ENCODE measurements around the gene CD7. TPM values are rescaled to one million over a fixed set of nuclear protein-coding genes. Genes with fewer than 3 reads are reported as not detected.

The CD7 gene
- total RNA-seq, 1 experiment from 2014 or later, result not detected

DNA sequence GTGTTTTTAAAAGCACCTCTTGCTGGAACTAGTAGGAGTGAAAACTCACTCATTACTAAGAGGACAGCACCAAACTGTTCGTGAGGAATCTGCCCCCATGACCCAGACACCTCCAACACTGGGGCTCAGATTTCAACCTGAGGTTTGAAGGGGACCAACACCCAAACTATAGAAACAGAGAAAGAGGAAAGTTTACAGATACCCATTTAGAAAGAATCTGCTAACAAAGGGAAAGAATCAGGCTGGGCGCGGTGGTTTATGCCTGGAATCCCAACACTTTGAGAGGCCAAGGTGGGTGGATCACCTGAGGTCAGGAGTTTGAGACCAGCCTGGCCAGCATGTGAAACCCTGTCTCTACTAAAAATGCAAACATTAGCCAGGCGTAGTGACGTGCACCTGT is 40.5 kb downstream of the CD7 start:
- Histone ChIP-seq H3K4me3 (ENCODE audit: low read depth, low read length, poor library complexity, severe bottlenecking) (no peak overlapping the region), H3K9me3 (ENCODE audit: low read depth, low read length, poor library complexity, severe bottlenecking) (no peaks in the 10 kb centered on the region), H3K27ac (ENCODE audit: low read depth, low read length, poor library complexity, severe bottlenecking) (no peak overlapping the region), H3K36me3 (ENCODE audit: insufficient read depth, low read length, poor library complexity, severe bottlenecking) (peaks cover 3% of the 10 kb centered on the region), H3K27me3 (replicated peaks; ENCODE audit: insufficient read depth, low read depth, low read length, poor library complexity) (no peaks in the 10 kb centered on the region), H3K4me1 (ENCODE audit: insufficient read depth, low read length, poor library complexity, severe bottlenecking) (peaks cover 6% of the 10 kb centered on the region)
- TF ChIP-seq, protein P1, sequence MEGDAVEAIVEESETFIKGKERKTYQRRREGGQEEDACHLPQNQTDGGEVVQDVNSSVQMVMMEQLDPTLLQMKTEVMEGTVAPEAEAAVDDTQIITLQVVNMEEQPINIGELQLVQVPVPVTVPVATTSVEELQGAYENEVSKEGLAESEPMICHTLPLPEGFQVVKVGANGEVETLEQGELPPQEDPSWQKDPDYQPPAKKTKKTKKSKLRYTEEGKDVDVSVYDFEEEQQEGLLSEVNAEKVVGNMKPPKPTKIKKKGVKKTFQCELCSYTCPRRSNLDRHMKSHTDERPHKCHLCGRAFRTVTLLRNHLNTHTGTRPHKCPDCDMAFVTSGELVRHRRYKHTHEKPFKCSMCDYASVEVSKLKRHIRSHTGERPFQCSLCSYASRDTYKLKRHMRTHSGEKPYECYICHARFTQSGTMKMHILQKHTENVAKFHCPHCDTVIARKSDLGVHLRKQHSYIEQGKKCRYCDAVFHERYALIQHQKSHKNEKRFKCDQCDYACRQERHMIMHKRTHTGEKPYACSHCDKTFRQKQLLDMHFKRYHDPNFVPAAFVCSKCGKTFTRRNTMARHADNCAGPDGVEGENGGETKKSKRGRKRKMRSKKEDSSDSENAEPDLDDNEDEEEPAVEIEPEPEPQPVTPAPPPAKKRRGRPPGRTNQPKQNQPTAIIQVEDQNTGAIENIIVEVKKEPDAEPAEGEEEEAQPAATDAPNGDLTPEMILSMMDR (conservative IDR thresholded peaks at IDR 0.05; ENCODE audit: low read depth, low read length), result no peak
- no peak for TF ChIP-seq EZH2 (IDR thresholded peaks at IDR 0.05; ENCODE audit: borderline replicate concordance, low read depth, low read length, poor library complexity, severe bottlenecking)
- no TSS peak for BruUV-seq (replicated peaks)
- intact Hi-C loops (cut with micrococcal nuclease; ENCODE audit: unreplicated experiment), result no loop called here
- ChIA-PET POLR2A (ENCODE audit: low non-redundant PET) (no interaction called here), CTCF (interaction anchor here (0.7 kb wide), 1 partner anchor 26 kb away, joined by 4 read pairs; no protein-coding TSS in a partner anchor)
- DNase-seq (ENCODE audit: low spot score), result no peak

DNA sequence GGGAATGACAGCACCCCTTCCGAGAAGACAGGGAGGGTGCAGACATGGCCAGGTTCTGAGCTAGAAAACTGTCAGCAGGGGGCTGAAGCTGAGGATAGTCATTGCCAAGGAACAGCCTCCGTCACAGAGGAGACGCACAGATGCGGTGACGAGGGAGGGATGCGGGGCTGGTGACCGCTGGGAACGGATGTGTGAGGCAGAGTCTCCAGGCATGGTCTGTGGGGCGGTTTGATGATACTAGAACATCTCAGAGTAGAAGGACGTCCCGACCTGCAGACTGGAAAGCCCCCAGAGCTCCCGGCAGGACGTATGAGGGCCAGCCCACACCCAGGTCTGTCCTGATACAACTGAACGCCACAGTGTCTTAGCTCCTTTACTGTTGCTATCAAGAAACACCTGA is 42.1 kb downstream of the CD7 start:
- TF ChIP-seq EZH2 (IDR thresholded peaks at IDR 0.05; ENCODE audit: borderline replicate concordance, low read depth, low read length, poor library complexity, severe bottlenecking), result no peak
- TF ChIP-seq, protein P1 (conservative IDR thresholded peaks at IDR 0.05; ENCODE audit: low read depth, low read length), result no peak
- no peaks in the 10 kb centered on the region for H3K27me3 ChIP-seq (replicated peaks; ENCODE audit: insufficient read depth, low read depth, low read length, poor library complexity)
- no peaks in the 10 kb centered on the region for H3K9me3 ChIP-seq (ENCODE audit: low read depth, low read length, poor library complexity, severe bottlenecking)
- ChIA-PET POLR2A (ENCODE audit: low non-redundant PET) (no interaction called here), CTCF (no interaction called here)
- no peak for DNase-seq (ENCODE audit: low spot score)
- H3K4me3 ChIP-seq (ENCODE audit: low read depth, low read length, poor library complexity, severe bottlenecking), result no peak overlapping the region
- BruUV-seq (replicated peaks), result no TSS peak
- peaks cover 10% of the 10 kb centered on the region for H3K4me1 ChIP-seq (ENCODE audit: insufficient read depth, low read length, poor library complexity, severe bottlenecking)
- H3K27ac ChIP-seq (ENCODE audit: low read depth, low read length, poor library complexity, severe bottlenecking), result no peak overlapping the region
- peaks cover 19% of the 10 kb centered on the region for H3K36me3 ChIP-seq (ENCODE audit: insufficient read depth, low read length, poor library complexity, severe bottlenecking)
- intact Hi-C loops (cut with micrococcal nuclease; ENCODE audit: unreplicated experiment), result no loop called here

DNA sequence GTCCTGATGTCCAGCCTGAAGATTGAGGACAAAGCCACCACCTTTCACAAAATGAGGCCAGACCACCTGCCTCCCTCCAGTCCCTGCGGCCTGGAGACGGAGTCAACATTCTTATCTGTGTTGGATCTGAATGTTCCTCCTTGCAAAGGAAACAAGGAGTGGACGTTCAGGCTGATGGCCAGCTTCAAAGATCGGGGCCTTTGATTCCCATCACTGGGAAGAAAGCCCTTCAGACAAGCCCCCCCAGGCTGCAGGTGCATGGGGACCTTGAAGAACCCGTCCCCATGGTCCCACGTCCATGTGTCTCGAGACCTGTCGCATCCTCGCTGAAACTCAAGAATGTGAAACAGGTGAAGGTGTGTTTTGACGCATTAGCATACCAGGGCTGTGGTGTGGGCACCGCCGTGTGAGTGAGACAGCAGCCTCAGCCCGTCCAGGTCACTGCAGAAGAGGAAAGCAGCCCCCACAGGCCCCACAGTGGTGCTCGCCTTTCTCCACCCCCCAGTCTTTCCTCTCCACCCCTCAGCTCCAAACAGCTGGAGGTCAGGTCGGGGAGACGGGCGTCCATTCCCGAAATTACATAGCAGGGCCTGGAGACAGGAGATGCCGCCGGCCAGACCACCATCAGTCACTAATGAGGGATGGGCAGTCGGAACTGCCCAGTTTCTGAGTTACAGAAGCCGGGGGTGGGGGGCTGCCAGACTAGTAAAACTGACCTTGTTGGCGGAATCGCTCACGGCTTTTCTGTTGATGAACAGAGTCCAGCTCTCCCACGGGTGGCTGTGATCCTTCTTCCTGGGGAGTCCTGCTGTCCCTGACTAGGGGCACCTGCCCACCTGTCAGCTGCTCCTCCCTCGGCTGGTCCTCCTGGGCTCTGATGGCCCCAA is 43.0 kb downstream of the CD7 start:
- H3K4me3 ChIP-seq (ENCODE audit: low read depth, low read length, poor library complexity, severe bottlenecking), result peak overlapping the region; percentile 99
- TF ChIP-seq EZH2 (IDR thresholded peaks at IDR 0.05; ENCODE audit: borderline replicate concordance, low read depth, low read length, poor library complexity, severe bottlenecking), result no peak
- TF ChIP-seq, protein P1 (conservative IDR thresholded peaks at IDR 0.05; ENCODE audit: low read depth, low read length), result no peak
- H3K36me3 ChIP-seq (ENCODE audit: insufficient read depth, low read length, poor library complexity, severe bottlenecking), result peaks cover 28% of the 10 kb centered on the region
- H3K27ac ChIP-seq (ENCODE audit: low read depth, low read length, poor library complexity, severe bottlenecking), result peak overlapping the region; percentile 99
- no peak for DNase-seq (ENCODE audit: low spot score)
- POLR2A ChIA-PET (ENCODE audit: low non-redundant PET), result interaction anchor here (0.5 kb wide), 1 partner anchor 10 kb away, joined by 6 read pairs; no protein-coding TSS in a partner anchor
- BruUV-seq (replicated peaks), result no TSS peak
- intact Hi-C loops (cut with micrococcal nuclease; ENCODE audit: unreplicated experiment), result no loop called here
- peaks cover 10% of the 10 kb centered on the region for H3K4me1 ChIP-seq (ENCODE audit: insufficient read depth, low read length, poor library complexity, severe bottlenecking)
- H3K9me3 ChIP-seq (ENCODE audit: low read depth, low read length, poor library complexity, severe bottlenecking), result no peaks in the 10 kb centered on the region
- no peaks in the 10 kb centered on the region for H3K27me3 ChIP-seq (replicated peaks; ENCODE audit: insufficient read depth, low read depth, low read length, poor library complexity)
- CTCF ChIA-PET, result no interaction called here

Measured in A673 (cell line).